T-helper 1 cell treated with Interleukin-12 subunit alpha and Interleukin-12 subunit beta and Interleukin-4 antibody, amounts not matched to agents 30 ng/mL and 1 ng/mL, for 36 hours (primary cell): ENCODE results near the gene FBXO41. TPM values are rescaled to one million over a fixed set of nuclear protein-coding genes. Genes with fewer than 3 reads are reported as not detected.
"Not testable (repeated sequence)": the region's sequence is repeated elsewhere in the genome, so short reads cannot be mapped to it uniquely, and the experiment has no call there.

Experiments
- intact Hi-C: fragments of 100-400 bp; cut with micrococcal nuclease; formaldehyde crosslinking; loops from one replicate; pipeline ENCODE4 v1.15.1; 2024
- total RNA-seq: library from RNA; stranded (reverse); gene quantifications from 2 replicates; pipeline ENCODE4 v1.2.3, GENCODE V29; 2022

FBXO41 gene
- total RNA-seq, 1 donor from 2014 or later, result 17.5 TPM

- intact Hi-C loops, result no loop called here
Observed at GRCh38 chr2:73263540-73264331, 20.5 kb downstream of the FBXO41 start.

GRCh38 chr2:73262691-73263429 is 21.4 kb downstream of the FBXO41 start:
- intact Hi-C loops, result not testable (repeated sequence)

GRCh38 chr2:73262108-73262651 is 22.1 kb downstream of the FBXO41 start:
- intact Hi-C loops, result no loop called here

DNA sequence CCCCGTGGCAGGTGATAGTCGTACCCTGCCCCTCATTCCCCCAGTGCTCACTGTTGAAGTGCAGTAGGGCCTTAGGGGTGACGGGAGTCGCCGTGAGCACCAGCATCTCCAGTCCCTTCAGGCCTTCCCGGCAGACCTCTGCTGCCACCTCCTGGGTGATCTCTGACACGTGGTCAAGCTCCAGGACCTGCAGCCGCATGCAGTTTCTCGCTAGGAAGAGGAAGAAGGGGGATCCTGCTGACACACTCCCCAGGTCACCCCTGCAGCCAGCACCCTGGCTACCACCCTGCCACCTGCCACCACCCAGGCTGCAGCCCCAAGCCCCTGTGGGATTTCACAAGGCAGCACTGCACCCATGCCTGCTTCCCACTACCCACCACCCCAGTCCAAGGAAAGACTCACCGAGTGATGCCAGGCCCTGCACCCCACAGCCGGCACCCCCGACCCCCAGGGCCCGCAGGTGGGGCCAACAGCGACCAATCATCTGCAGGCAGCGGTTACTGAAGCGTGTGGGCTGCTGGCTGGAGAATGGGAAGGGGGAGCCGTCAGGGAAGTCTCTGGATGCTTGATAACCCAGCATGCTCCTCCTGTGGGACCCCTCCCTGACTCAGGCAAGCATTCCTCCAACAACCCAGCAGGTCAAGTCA is 23.8 kb downstream of the FBXO41 start:
- intact Hi-C loops, result no loop called here

DNA sequence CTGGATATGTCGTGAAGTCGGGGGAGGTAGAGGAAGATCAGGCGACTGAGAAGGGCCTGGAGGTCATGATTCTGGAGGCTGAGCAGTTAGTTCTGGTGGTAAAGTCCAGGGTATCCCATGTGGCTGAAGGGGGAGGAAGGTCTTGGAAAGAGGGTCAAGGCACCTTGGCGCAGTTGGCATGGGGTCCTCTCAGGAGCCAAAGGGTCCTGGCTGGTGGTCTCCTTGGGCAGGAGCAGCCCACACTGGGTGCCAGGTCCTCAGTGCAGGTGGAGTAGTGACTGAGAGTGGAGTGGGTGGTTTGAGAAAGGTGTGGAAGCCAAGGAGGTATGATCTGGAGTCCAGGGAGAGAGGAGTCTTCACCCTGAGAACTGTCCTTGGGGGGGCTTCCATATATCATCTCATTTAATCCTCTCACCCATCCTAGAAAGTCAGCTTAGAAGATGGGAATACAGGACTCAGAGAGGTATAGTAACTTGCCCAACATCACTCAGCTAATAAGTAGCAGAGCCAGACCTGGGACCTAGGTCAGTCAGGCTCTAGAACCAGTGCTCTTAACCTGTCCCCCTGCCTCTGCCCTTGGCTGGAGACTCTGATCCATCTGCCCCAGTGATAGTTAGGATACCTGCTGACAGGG is 24.5 kb downstream of the FBXO41 start:
- intact Hi-C loops, result no loop called here

DNA sequence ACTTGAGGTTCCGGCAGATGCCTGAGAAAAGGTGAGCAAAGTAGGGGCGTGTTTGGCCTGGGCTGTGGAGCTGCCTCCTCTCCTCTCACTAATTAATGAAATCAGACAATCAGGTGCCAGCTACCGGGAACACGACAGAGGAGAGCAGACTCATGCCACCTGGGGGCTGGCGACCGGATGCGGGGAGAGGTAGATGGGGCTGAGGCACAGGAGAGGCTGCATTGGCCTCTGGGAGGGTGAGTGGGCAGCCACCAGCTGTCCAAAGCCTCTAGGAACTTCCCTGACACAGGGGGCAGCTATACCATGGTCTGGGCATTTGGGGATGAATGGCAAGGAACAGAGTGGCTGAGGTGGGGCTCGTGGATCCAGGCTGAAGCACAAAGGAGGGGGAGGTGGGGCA is 25.0 kb downstream of the FBXO41 start:
- intact Hi-C loops, result no loop called here

GRCh38 chr2:73258913-73259215 is 25.4 kb downstream of the FBXO41 start:
- intact Hi-C loops, result no loop called here

DNA sequence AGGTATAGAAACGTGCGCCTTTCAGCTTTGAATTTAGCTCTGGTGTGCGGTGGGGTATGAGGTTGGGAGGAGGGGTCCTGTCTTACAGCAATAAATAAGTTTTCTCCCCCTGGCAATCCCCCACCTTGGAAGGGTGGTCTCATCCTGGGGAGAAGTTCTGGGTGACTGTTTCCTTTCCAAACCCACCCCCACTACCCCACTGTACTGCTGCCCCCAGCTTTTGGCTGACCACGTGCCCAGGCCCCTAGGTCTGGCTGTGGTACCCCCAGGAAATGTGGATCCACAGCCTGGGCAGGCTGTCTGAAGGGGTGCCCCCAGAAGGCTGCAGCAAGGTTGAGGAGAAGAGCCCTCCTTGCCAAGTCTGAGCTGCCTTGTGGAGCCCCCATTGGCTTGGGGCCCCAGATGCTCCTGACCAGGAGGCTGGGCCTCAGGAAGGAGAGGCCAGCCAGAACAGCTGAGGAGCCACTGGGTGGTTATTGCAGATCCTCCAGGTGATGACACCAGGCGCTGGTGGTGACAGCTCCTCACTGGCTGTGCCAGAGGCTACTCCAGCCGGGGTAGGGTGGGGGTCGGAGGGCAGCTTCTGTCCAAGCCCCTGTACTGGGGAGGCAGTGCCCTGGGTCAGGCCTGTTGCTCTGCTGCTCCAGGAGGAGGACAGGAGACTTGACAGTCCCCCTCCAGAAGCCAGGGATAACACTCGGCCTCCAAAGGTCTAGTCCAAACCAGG is 25.9 kb downstream of the FBXO41 start:
- intact Hi-C loops, result no loop called here

- intact Hi-C loops, result no loop called here
Observed at GRCh38 chr2:73257425-73258125, 26.7 kb downstream of the FBXO41 start.

DNA sequence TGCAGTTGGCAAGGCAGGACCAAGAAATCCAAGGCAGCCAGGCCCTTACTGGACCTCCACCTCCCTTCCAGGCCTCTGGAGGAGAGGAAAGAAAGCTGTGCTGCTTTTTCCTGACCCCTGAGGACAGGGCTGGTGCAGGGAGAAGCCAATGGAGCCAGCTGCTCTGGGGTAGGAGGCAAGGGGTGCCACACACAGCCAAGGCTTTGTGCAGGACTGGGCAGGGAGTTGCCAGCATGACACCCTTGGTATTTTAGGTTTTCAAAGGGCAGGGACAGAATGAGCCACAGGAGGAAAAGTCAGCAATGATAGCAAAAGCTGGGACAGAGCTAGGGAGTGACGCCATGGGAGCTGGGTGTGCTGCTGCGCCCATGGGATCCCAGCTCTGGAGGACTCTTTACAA is 27.3 kb downstream of the FBXO41 start:
- intact Hi-C loops, result no loop called here

DNA sequence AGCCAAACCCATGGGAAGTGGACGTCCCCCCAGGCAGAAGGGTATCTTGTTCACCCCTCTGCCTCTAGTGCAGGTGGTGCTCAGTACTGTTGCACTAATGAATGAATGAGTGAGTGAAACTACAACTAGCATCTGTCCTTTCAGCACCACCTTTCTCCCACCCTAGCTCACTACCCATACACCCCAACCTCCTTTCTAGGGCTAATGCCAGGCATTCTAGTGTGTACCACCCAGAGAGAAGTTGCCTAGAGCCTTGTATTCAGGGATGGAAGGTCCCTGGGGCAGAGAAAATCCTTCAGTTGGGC is 27.7 kb downstream of the FBXO41 start:
- intact Hi-C loops, result no loop called here

- intact Hi-C loops, result no loop called here
Observed at GRCh38 chr2:73255907-73256617, 28.2 kb downstream of the FBXO41 start.

GRCh38 chr2:73255007-73255644 is 29.2 kb downstream of the FBXO41 start:
- intact Hi-C loops, result no loop called here

DNA sequence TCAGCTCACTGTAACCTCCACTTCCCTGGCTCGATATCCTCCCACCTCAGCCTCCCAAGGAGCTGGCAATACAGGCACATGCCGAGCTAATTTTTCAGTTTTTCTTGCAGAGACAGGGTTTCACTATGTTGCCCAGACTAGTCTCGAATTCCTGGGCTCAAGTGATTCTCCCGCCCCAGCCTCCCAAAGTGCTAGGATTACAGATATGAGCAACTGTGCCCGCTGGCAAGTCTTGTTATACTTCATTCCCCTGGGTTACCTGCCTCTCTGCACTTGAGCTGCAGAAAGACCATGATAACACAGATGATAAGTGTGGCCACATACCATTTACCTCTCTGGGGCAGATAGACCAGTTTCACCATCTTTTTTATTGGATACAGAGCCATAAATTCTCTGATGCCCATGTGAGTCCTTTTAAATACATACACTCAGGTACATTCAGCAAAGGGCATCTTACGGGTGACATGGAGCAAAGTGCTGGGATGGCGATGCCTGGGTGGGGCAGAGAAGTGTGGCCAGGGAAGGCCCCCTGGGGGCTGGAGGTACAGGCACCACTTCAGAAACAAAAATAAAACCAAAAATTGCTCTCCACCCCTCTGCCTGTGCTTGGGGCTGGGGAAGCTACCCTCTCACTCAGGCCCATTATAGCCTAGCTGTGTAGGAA is 29.8 kb downstream of the FBXO41 start:
- intact Hi-C loops, result no loop called here

DNA sequence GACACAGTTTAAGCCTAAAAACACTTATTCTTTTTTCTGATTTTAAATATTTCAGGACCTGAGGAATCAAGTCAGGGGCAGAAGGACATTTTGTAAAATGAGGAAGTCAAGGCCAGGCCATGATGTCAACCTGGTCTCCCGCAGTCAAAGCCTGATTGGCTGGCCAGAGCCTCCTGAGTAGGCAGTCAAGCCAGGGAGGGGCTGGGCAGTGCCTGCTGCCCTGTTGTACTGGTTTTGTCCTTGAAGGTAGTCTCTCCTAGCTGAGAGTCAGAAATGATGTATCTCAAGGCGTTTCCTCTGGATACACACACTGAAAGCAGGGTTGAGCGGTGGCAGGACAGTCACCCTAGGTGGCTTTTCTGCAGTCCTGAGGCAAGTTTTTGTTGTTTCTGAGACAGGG is 30.4 kb downstream of the FBXO41 start:
- intact Hi-C loops, result no loop called here

DNA sequence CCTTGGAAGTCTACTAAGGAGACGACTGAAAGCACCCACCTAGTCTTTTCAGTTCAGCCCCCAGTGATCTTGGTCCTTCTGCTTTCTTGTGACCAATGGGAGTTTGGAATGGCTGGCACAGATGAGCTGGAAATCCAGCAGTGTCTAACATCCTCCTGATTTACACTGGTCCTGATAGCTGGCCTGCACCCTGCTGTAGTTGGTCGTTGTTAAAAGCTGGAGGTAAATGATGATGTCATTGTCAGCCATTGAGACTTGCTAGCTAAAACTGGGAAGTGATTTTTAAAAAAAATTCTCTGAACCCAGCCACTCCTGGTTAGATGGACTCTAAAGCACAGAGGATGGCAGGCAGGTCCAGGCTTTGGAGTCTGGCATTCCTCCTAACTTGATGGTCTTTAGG is 30.9 kb downstream of the FBXO41 start:
- intact Hi-C loops, result no loop called here

GRCh38 chr2:73252238-73253027 is 31.8 kb downstream of the FBXO41 start:
- intact Hi-C loops, result no loop called here
